K562 (cell line): ENCODE data around the gene CYP4F3.

Experiments
- CREB3 ChIP-seq: fragments of 450-650 bp; conservative IDR thresholded peaks from 2 replicates; pipeline ENCODE4 v1.6.1; 2016; ENCODE audit warnings: missing genetic modification characterization, low read depth, mild to moderate bottlenecking, missing compliant biosample characterization, moderate library complexity
- CTCF ChIP-seq, 3 experiments: IDR thresholded peaks in 2 of 3; conservative IDR thresholded peaks in 1 of 3; 2 replicates each; pipeline ENCODE4 v1.5.1; 2011 to 2012; ENCODE audit warnings: low read length in 3 of 3, mild to moderate bottlenecking in 3 of 3, control low read depth in 2 of 3, improper control_type of control experiment in 1 of 3, inconsistent platforms in 1 of 3, low read depth in 1 of 3, mixed read lengths in 1 of 3, moderate library complexity in 1 of 3; ENCODE audit not compliant: insufficient read depth in 2 of 3
- DEAF1 ChIP-seq: fragments of 450-650 bp; formaldehyde crosslinking; IDR thresholded peaks from 2 replicates; pipeline ENCODE4 v1.4.0; 2020; ENCODE audit warnings: mild to moderate bottlenecking, moderate library complexity
- FOXO4 ChIP-seq: fragments of 450-650 bp; formaldehyde crosslinking; IDR thresholded peaks from 2 replicates; pipeline ENCODE4 v1.4.0; 2020; ENCODE audit warnings: mild to moderate bottlenecking, moderate library complexity
- KAT7 ChIP-seq: sonication (generic); formaldehyde crosslinking; IDR thresholded peaks from 2 replicates; pipeline ENCODE4 v1.8.0; 2022; ENCODE audit warnings: missing genetic modification reagents, mild to moderate bottlenecking, borderline replicate concordance
- MAFK ChIP-seq: IDR thresholded peaks from 2 replicates; pipeline ENCODE4 v1.6.1; 2011; ENCODE audit warnings: low read length, improper control_type of control experiment
- MTA3 ChIP-seq: fragments of 450-650 bp; formaldehyde crosslinking; IDR thresholded peaks from 2 replicates; pipeline ENCODE4 v1.6.1; 2017; ENCODE audit warnings: mild to moderate bottlenecking, borderline replicate concordance
- NR4A1 ChIP-seq, 2 experiments: fragments of 250-450 bp in 1 of 2; fragments of 450-650 bp in 1 of 2; sonication (Bioruptor Pico) in 1 of 2; IDR thresholded peaks; 2 replicates each; pipeline versions ENCODE4 v1.4.0 to v1.6.1; 2016 to 2020; ENCODE audit warnings: mild to moderate bottlenecking in 2 of 2, missing compliant biosample characterization in 1 of 2, missing genetic modification characterization in 1 of 2, moderate library complexity in 1 of 2
- RBM14 ChIP-seq: fragments of 200-400 bp; formaldehyde crosslinking; IDR thresholded peaks from 2 replicates; pipeline ENCODE4 v1.6.1; 2018; ENCODE audit warnings: low read depth, mild to moderate bottlenecking, low read length, moderate library complexity, borderline replicate concordance; ENCODE audit not compliant: insufficient read depth
- SIX5 ChIP-seq, 2 experiments: IDR thresholded peaks; 2 replicates each; pipeline ENCODE4 v1.6.1; 2011; ENCODE audit warnings: low read length in 2 of 2, borderline replicate concordance in 1 of 2, low read depth in 1 of 2, mild to moderate bottlenecking in 1 of 2, moderate library complexity in 1 of 2; ENCODE audit not compliant: insufficient read depth in 1 of 2
- TOE1 ChIP-seq, 2 experiments: fragments of 450-650 bp in 1 of 2; sonication (generic) in 1 of 2; formaldehyde crosslinking in 1 of 2; IDR thresholded peaks; 2 replicates each; pipeline versions ENCODE4 v1.7.1 to v1.8.0; 2016 to 2022; ENCODE audit warnings: borderline replicate concordance in 2 of 2, mild to moderate bottlenecking in 2 of 2, antibody characterized with exemption in 1 of 2, inconsistent platforms in 1 of 2, low read depth in 1 of 2, missing genetic modification reagents in 1 of 2, moderate library complexity in 1 of 2

GRCh38 chr19:15680478-15681322 is 40.0 kb downstream of the CYP4F3 start:
- TF ChIP-seq SIX5 (IDR thresholded peaks at IDR 0.05; ENCODE audit: borderline replicate concordance in 1 of 2, insufficient read depth in 1 of 2, low read depth in 1 of 2, low read length in 2 of 2) (no peak), FOXO4 (no peak), MTA3 (no peak), MAFK (no peak), RBM14 (no peak), KAT7 (CRISPR knock-in tag) (no peak), DEAF1 (no peak), NR4A1 (CRISPR knock-in tag; IDR thresholded peaks at IDR 0.05) (no peak), NR4A1 (tag; IDR thresholded peaks at IDR 0.05) (no peak), TOE1 (IDR thresholded peaks at IDR 0.05; ENCODE audit: borderline replicate concordance) (no peak), TOE1 (CRISPR knock-in tag; IDR thresholded peaks at IDR 0.05; ENCODE audit: borderline replicate concordance, low read depth) (no peak), CREB3 (no peak), CTCF (IDR thresholded peaks at IDR 0.05 in 2 of 3, conservative IDR thresholded peaks at IDR 0.05 in 1 of 3; ENCODE audit: insufficient read depth in 2 of 3, low read depth in 1 of 3, low read length in 3 of 3) (no peak)
